Neural progenitor cell (in vitro differentiated cells): ENCODE data around the gene DPPA3.

ENCODE experiments used
- EZH2 ChIP-seq: fragments of 200-600 bp; sonication (generic); IDR thresholded peaks from 2 replicates; pipeline ENCODE4 v1.6.1; 2017; ENCODE audit warnings: antibody characterized with exemption, mild to moderate bottlenecking, moderate library complexity
- EZH2phosphoT487 ChIP-seq: fragments of 200-600 bp; sonication (generic); IDR thresholded peaks from 2 replicates; pipeline ENCODE4 v1.6.1; 2017; ENCODE audit warnings: antibody characterized with exemption
- TF ChIP-seq, protein P1 (sequence below): fragments of 200-600 bp; sonication (generic); IDR thresholded peaks from 2 replicates; pipeline ENCODE4 v1.5.1; 2017; ENCODE audit warnings: antibody characterized with exemption, mild to moderate bottlenecking

GRCh38 chr12:7694556-7695236 lies 16.5 kb upstream of the DPPA3 start:
- TF ChIP-seq, protein P1, sequence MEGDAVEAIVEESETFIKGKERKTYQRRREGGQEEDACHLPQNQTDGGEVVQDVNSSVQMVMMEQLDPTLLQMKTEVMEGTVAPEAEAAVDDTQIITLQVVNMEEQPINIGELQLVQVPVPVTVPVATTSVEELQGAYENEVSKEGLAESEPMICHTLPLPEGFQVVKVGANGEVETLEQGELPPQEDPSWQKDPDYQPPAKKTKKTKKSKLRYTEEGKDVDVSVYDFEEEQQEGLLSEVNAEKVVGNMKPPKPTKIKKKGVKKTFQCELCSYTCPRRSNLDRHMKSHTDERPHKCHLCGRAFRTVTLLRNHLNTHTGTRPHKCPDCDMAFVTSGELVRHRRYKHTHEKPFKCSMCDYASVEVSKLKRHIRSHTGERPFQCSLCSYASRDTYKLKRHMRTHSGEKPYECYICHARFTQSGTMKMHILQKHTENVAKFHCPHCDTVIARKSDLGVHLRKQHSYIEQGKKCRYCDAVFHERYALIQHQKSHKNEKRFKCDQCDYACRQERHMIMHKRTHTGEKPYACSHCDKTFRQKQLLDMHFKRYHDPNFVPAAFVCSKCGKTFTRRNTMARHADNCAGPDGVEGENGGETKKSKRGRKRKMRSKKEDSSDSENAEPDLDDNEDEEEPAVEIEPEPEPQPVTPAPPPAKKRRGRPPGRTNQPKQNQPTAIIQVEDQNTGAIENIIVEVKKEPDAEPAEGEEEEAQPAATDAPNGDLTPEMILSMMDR = no peak
- TF ChIP-seq EZH2 = no peak
- no peak for TF ChIP-seq EZH2phosphoT487
